HepG2 (cell line): ENCODE results near the gene SRSF6. TPM values are rescaled to one million over a fixed set of nuclear protein-coding genes. Genes with fewer than 3 reads are reported as not detected.

Experiments
- ATAC-seq: fragments of 200-7000 bp; cut with Tn5 transposase; 3 replicates; pipeline ENCODE4 v1.9.1; 2020; ENCODE audit warnings: mild to moderate bottlenecking, moderate library complexity
- BruUV-seq: library from RNA; stranded (reverse); fragments of 400-500 nt; replicated peaks from 2 replicates; lab custom pipeline; 2021; lab: Mats Ljungman, UMichigan
- CTCF ChIA-PET: fragments of 300-600 bp; formaldehyde crosslinking; extraction: SDS; loops from one replicate; lab custom pipeline; 2021; ENCODE audit warnings: low total read pairs, inconsistent platforms, low intra/inter-chr PET ratio; lab: Yijun Ruan, JAX
- POLR2A ChIA-PET: fragments of 350-600 bp; sonication (Branson Sonifier 250); formaldehyde crosslinking; loops from one replicate; lab custom pipeline; 2020; ENCODE audit warnings: antibody characterized with exemption, inconsistent platforms; lab: Yijun Ruan, JAX
- DNase-seq: peaks from one replicate; pipeline ENCODE4 v3.0.0-alpha.2; 2015; ENCODE audit warnings: low spot score
- FAIRE-seq: peaks from 3 replicates; lab custom pipeline; 2011; peaks lifted over from hg19 to GRCh38; lab: Jason Lieb, UNC
- H2AFZ ChIP-seq: one replicate; pipeline ENCODE4 v1.6.1; 2011; ENCODE audit warnings: low read length, inconsistent platforms
- H3K27ac ChIP-seq: fragments of 300-600 bp; 3 replicates; pipeline ENCODE4 v1.8.0; 2011; ENCODE audit warnings: mixed run types, mild to moderate bottlenecking, mixed read lengths, low read length, inconsistent platforms; ENCODE audit not compliant: insufficient read depth; ENCODE audit errors: extremely low read length
- H3K27me3 ChIP-seq, 2 experiments: fragments of 200-600 bp in 1 of 2; 2 replicates in 1 of 2; 3 replicates in 1 of 2; pipeline versions ENCODE4 v1.6.0 to v1.8.0; 2011; ENCODE audit warnings: low read length in 2 of 2, mild to moderate bottlenecking in 2 of 2, moderate library complexity in 2 of 2, inconsistent platforms in 1 of 2; ENCODE audit not compliant: insufficient read depth in 2 of 2, control insufficient read depth in 1 of 2
- H3K36me3 ChIP-seq, 2 experiments: fragments of 200-600 bp in 1 of 2; replicated peaks in 1 of 2; 2 replicates in 1 of 2; 3 replicates in 1 of 2; pipeline versions ENCODE4 v1.5.1 to v1.8.0; 2011; ENCODE audit warnings: low read length in 2 of 2, inconsistent platforms in 1 of 2; ENCODE audit not compliant: insufficient read depth in 2 of 2, control insufficient read depth in 1 of 2
- H3K4me1 ChIP-seq: 2 replicates; pipeline ENCODE4 v1.5.1; 2012; ENCODE audit warnings: low read length, inconsistent platforms; ENCODE audit not compliant: insufficient read depth
- H3K4me2 ChIP-seq: 2 replicates; pipeline ENCODE4 v1.6.0; 2011; ENCODE audit warnings: low read depth, low read length, inconsistent platforms
- H3K4me3 ChIP-seq, 3 experiments: fragments of 200-600 bp in 1 of 3; sonication (generic), shearing (Covaris generic) in 1 of 3; replicated peaks in 1 of 3; 2 replicates each; pipeline ENCODE4 v1.5.1; 2011 to 2016; ENCODE audit warnings: low read length in 3 of 3, inconsistent platforms in 2 of 3, low read depth in 2 of 3, mild to moderate bottlenecking in 2 of 3, control low read depth in 1 of 3, mixed read lengths in 1 of 3; ENCODE audit not compliant: insufficient read depth in 1 of 3
- H3K79me2 ChIP-seq: one replicate; pipeline ENCODE4 v1.6.1; 2011; ENCODE audit warnings: low read length, inconsistent platforms; ENCODE audit not compliant: insufficient read depth
- H3K9ac ChIP-seq: 2 replicates; pipeline ENCODE4 v1.6.0; 2011; ENCODE audit warnings: mild to moderate bottlenecking, low read depth, low read length, inconsistent platforms; ENCODE audit not compliant: insufficient read depth
- H3K9me3 ChIP-seq: 2 replicates; pipeline ENCODE4 v1.5.1; 2012; ENCODE audit warnings: mild to moderate bottlenecking, low read length
- H4K20me1 ChIP-seq: 2 replicates; pipeline ENCODE4 v1.6.0; 2011; ENCODE audit warnings: inconsistent platforms, mild to moderate bottlenecking, low read length, moderate library complexity; ENCODE audit not compliant: insufficient read depth
- ARID5B ChIP-seq: IDR thresholded peaks from 2 replicates; pipeline ENCODE4 v1.4.0; 2020; ENCODE audit warnings: mild to moderate bottlenecking, missing genetic modification reagents
- IRX3 ChIP-seq: sonication (generic); formaldehyde crosslinking; IDR thresholded peaks from 2 replicates; pipeline ENCODE4 v1.8.1; 2023; ENCODE audit warnings: mild to moderate bottlenecking, low read depth, missing genetic modification reagents, borderline replicate concordance
- ISX ChIP-seq: sonication (generic); formaldehyde crosslinking; conservative IDR thresholded peaks from 2 replicates; pipeline ENCODE4 v1.5.0; 2020; ENCODE audit warnings: missing genetic modification reagents
- MXD3 ChIP-seq: IDR thresholded peaks from 2 replicates; pipeline ENCODE4 v1.6.1; 2016; ENCODE audit warnings: mild to moderate bottlenecking, missing biosample characterization, missing genetic modification reagents
- ZHX1 ChIP-seq: sonication (generic); formaldehyde crosslinking; IDR thresholded peaks from 2 replicates; pipeline ENCODE4 v1.8.1; 2022; ENCODE audit warnings: low read depth, mild to moderate bottlenecking, missing genetic modification reagents
- ZHX2 ChIP-seq, 2 experiments: sonication (generic) in 1 of 2; formaldehyde crosslinking in 1 of 2; IDR thresholded peaks; 2 replicates each; pipeline versions ENCODE4 v1.6.1 to v1.9.0; 2014 to 2022; ENCODE audit warnings: antibody characterized with exemption in 1 of 2, borderline replicate concordance in 1 of 2, inconsistent platforms in 1 of 2, low read depth in 1 of 2, missing genetic modification reagents in 1 of 2
- ZSCAN29 ChIP-seq: sonication (generic); formaldehyde crosslinking; conservative IDR thresholded peaks from 2 replicates; pipeline ENCODE4 v1.4.0; 2020; ENCODE audit warnings: mild to moderate bottlenecking, missing genetic modification reagents
- WGBS: methylation state at CpG from one replicate; pipeline ENCODE4 v1.1.6; 2017; ENCODE audit warnings: low lambda C conversion rate; 5-methylcytosine and 5-hydroxymethylcytosine counted together
- in situ Hi-C: cut with HindIII; loops from 2 replicates; pipeline ENCODE4 v1.10.0; 2017; ENCODE audit warnings: low pct_unique_long_range_greater_than_20kb; ENCODE audit not compliant: extremely low pct_ligation_motif_present
- intact Hi-C: fragments of 100-400 bp; cut with micrococcal nuclease; formaldehyde crosslinking; loops from one replicate; pipeline ENCODE4 v1.10.0; 2022; ENCODE audit not compliant: unreplicated experiment
- polyA plus RNA-seq, 8 experiments: library from polyadenylated mRNA; depleted of rRNA in 3 of 8; stranded (reverse) in 7 of 8; unstranded in 1 of 8; fragments of >200 nt; fragmentation: Illumina TruSeq in 4 of 8; extraction: Trizol in 4 of 8; gene quantifications; 2 replicates each; pipeline versions ENCODE4 v1.2.1 to v1.2.3, GENCODE V29; 2011 to 2016; ENCODE audit warnings: low read depth in 4 of 8, missing spikeins in 1 of 8, mixed read lengths in 1 of 8; ENCODE audit not compliant: insufficient read depth in 1 of 8
- total RNA-seq, 5 experiments: library from RNA; depleted of rRNA; stranded (reverse); fragments of >200 nt; fragmentation: Illumina TruSeq; extraction: Trizol; gene quantifications; 2 replicates each; pipeline ENCODE4 v1.2.3, GENCODE V29; 2016; ENCODE audit warnings: low read depth in 1 of 5

SRSF6 gene
- total and polyA plus RNA-seq, 2 of the 13 experiments (the other 11 are each of a cell fraction or from before 2014, with no cell fraction given), result 156 to 194 TPM

- TF ChIP-seq MXD3 (CRISPR knock-in tag) (no peak), IRX3 (CRISPR knock-in tag) (no peak), ZHX1 (CRISPR knock-in tag) (no peak), ZSCAN29 (CRISPR knock-in tag) (no peak), ISX (CRISPR knock-in tag) (no peak), ARID5B (CRISPR knock-in tag) (no peak), ZHX2 (IDR thresholded peaks at IDR 0.05; ENCODE audit: low read depth) (no peak), ZHX2 (CRISPR knock-in tag; IDR thresholded peaks at IDR 0.05; ENCODE audit: borderline replicate concordance) (no peak)
- TF ChIP-seq, all 625 proteins: peak for 0
- CTCF ChIA-PET, result no interaction called here
- DNase-seq (no peak), FAIRE-seq (no peak), ATAC-seq (no peak)
- Histone ChIP-seq H3K4me1 (peaks cover 10% of the 10 kb centered on the region), H3K4me3 (no peak overlapping the region), H3K36me3 (no peaks in the 10 kb centered on the region), H4K20me1 (no peaks in the 10 kb centered on the region), H3K79me2 (no peaks in the 10 kb centered on the region), H3K27ac (no peak overlapping the region), H3K9ac (no peak overlapping the region), H3K27me3 (peaks cover 1 to 44% of the 10 kb centered on the region in 2 experiments; a peak in 3 of 5 replicates), H3K9me3 (0 out of 2 replicates have a peak, but pooled peaks cover 6% of the 10 kb centered on the region), H2AFZ (no peak overlapping the region), H3K4me2 (no peak overlapping the region)
- intact Hi-C loops (loop anchor here (5.0 kb wide), 1 partner anchor 1312 kb away; no protein-coding TSS in a partner anchor), in situ Hi-C loops (no loop called here)
- no TSS peak for BruUV-seq
- 15% methylated on average over 7 of the region's 7 CpGs for WGBS
- POLR2A ChIA-PET, result no interaction called here
Observed at GRCh38 chr20:43440531-43440930, 17.2 kb upstream of the SRSF6 start.
